RCC 7860 (cell line): ENCODE results near the gene F8A2.
"Not testable (repeated sequence)": the region's sequence is repeated elsewhere in the genome, so short reads cannot be mapped to it uniquely, and the experiment has no call there.

Experiments
- DNase-seq: peaks from one replicate; pipeline ENCODE4 v3.0.0-alpha.2; 2015; ENCODE audit warnings: low spot score
- FAIRE-seq: peaks from 2 replicates; lab custom pipeline; 2012; peaks lifted over from hg19 to GRCh38; lab: Jason Lieb, UNC

The F8A2 gene

DNA sequence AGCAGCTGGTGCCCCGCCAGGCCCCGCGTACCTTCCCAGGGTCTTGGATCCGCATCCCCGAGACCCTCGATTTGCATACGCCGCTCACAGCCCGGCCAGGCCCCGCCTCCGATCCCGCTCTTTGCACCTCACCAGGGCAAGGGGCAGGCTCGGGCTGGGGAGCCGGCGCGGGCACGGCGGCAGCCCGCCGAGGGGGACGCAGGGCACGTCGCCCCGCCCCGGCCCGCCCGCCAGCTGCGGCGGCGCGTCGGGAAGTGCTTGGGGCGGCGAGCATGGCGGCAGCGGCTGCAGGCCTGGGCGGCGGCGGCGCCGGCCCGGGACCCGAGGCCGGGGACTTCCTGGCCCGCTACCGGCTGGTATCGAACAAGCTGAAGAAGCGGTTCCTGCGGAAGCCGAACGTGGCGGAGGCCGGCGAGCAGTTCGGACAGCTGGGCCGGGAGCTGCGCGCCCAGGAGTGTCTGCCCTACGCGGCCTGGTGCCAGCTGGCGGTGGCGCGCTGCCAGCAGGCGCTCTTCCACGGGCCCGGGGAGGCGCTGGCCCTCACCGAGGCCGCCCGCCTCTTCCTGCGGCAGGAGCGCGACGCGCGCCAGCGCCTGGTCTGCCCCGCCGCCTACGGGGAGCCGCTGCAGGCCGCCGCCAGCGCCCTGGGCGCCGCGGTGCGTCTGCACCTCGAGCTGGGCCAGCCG is at the start of gene F8A2:
Gene F8A2, plus strand, starts transcription at position 253 of the 686 bp plus-strand sequence. Its CDS starts 20 bp downstream, at position 273.
- not testable (repeated sequence) for DNase-seq, FAIRE-seq

DNA sequence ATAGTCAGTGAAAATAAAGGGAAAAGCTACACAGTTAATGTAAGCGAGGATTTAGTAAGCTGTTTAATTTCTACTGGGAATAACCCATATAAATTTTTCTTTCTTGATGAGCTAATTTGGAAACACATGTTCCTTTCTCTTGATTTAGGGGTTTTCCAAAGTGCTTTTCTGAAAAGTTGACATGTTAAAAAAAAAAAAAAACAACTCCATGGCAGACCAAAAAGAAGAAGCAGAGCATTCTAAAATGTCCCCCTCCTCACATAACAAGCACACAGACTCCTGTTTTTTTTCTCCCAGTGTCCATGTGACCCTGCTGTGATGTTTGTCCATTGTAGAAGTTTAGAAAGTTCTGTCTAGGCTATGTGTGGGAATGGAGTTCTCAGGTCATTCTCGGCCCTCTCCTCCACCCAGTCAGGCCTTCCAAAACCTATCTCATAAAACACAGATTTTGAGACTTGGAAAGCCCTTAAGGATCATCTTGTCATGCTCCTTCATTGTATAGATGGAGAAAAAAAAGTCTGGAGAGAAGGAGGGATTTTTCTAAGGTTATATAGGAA is 48.3 kb upstream of the F8A2 start:
- DNase-seq (no peak), FAIRE-seq (no peak)

DNA sequence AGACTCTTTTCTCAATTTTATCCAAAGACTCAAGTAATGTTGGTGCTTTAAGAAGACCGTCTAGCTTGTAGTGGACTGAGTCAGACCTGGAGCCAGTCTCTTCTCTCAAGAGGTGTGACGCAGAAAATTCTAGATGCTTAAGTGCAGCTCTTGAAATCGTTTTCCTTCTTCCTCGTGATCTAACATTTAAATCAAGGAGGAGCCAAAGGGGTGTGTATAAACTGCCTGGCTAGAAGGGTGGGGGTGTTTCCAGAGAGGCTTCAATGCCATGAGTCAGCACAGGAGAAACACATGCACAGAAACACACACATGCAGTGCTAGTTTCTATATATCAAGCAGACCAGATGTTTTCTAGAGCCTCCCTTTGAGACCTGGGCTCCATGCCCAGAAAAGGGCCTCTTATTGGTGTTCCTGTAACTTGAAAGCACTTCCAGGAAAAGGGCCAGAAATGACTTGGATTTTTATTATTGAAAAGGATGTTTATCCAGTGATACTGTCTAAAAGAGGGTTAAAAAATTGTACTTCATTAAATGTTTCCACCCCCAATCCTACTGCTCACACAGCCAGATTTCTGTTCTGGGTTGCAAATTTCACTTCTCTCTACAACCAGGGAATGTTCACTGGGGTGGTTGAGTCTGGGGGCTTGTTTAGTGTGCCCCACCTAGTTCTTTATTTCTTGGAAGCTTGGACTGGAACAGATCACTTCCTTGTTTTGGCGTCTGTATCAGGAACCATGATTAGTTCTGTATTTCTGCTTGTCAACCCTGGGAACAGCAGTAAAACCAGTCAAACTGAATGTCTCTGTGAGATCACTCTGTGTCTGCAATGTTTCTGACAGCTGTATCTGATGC is 47.2 kb upstream of the F8A2 start, which contains the start of gene CLIC2:
Gene CLIC2, minus strand, starts transcription at position 129 of the 851 bp plus-strand sequence. CDS start 187 bp downstream, outside the sequence.
- DNase-seq (no peak), FAIRE-seq (no peak)

DNA sequence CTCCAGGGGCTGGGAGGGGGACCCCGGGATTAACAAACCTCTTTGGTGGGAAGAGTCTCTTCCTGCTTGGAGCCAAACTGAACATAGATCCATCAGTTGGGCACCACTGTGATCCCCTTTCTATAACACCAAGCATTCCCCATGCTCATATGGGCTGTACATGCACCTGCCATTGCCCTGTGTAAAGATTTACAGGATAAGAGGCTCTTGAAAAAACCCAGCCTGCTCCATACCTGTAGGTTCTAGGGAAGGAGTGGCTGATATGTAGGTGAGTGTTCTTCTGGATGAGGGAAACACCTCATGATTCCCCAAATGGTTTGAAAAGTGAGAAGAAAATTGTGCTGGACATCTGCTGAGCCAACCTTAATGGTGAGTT is 46.6 kb upstream of the F8A2 start:
- FAIRE-seq, DNase-seq: not testable (repeated sequence)

DNA sequence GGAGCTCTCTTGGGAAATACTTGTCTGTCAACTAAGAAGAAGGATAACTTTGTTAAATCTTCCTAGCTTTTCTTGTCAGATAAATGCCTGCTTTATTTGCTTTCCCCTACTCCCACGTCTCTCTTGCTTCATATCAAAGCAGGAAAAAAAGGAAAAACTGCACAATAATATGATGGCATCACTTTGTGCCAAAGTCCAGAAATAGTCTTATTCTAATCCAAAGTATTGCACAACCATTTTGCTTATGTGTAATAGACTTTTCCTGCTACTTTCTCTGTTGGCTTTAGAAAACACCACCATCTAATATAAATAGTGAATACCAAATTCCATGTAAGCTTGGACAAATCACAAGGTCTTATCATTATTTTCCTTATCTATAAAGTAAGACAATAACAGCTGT is 36.2 kb upstream of the F8A2 start:
- DNase-seq, FAIRE-seq: not testable (repeated sequence)

DNA sequence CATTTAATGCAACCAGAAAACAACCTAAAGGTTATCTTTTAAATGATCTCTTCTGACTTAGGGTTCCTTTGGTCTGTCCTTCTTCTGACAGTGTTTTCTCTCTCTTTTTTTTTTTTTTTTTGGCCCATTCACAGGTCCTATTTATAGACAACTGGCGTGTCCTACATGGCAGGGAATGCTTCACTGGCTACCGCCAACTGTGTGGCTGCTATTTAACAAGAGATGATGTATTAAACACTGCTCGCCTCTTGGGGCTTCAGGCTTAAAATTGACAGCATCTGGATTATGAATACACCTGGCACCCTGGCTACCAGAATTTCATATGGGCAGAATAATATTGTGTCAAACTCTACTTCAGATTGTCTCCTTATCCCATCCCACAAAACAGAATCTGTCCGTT is 32.4 kb upstream of the F8A2 start:
- not testable (repeated sequence) for DNase-seq, FAIRE-seq

DNA sequence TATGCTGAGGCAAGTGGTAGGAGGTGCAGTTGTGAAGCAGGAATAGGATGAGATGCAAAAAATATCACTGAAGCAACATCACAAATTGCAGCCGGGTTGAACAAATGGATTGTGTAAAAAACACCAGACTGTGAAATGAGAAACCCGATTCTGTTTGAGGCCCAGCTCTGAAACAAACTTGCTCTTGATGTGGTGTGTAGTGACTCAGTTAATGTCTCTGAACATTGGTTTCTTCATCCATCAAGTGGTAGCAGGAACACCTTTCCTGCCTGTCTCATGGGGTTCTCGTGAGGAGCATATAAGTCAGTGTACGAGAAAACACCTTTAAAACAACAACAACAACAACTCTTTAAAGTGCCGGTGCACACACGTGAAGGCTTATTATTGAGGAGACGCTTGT is 18.2 kb upstream of the F8A2 start:
- FAIRE-seq, DNase-seq: not testable (repeated sequence)

DNA sequence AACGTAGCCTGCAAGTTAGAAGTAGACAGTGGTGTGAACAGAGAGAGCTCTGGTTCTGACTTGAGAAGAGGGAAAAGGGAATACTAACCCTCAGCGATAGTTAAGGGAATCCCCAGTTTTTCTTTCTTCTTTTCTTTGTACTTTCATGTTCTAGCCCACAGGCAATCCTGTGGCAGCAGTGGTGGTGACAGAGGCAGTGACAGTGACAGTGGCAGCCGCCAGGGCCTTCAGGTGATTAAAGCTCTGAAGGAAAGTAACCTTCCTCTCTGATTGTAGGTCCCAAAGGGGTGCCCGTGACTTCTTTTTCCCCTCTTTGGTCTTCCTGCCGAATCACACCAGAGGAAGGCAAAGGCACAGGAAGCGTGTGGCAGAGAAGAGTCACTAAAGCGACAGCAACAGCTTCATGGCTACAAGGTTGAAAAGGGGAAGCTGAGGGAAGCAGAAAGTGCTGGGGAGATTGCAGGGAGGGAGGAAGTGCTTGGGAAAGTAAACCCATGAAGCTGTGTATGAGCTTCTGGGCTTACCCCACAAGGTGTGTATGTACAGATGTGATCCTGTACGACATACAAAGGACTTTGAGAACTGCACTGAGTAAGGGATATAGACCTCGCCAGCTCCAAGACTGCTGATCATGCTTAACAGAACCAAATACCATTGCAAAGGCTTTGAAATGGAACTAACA is 8.0 kb upstream of the F8A2 start:
- not testable (repeated sequence) for FAIRE-seq, DNase-seq

DNA sequence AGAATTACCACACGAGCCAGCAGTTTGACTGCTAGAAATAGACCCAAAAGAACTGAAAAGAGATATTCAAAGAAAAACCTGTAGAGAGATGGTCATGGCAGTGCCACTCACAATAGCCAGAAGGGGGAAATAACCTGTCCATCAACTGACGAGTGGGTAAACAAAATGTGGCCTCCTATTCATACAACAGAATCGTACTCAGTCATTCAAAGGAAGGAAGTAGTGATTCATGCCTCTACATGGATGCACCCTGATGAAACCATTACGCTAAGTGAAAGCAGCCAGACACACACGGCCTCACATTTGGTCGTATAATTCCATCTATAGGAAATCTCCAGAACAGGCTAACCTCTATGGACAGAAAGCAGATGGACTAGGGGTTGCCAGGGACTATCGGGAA is 2.1 kb upstream of the F8A2 start:
- not testable (repeated sequence) for FAIRE-seq, DNase-seq

DNA sequence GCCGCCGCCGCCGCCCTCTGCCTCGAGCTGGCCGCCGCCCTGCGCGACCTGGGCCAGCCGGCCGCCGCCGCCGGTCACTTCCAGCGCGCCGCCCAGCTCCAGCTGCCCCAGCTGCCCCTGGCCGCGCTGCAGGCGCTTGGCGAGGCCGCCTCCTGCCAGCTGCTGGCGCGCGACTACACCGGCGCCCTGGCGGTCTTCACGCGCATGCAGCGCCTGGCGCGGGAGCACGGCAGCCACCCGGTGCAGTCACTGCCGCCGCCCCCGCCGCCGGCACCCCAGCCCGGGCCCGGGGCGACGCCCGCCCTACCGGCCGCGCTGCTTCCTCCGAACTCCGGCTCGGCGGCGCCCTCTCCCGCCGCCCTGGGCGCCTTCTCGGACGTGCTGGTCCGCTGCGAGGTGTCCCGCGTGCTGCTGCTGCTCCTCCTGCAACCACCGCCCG is 653 bp downstream of the F8A2 start:
- DNase-seq, FAIRE-seq: not testable (repeated sequence)

DNA sequence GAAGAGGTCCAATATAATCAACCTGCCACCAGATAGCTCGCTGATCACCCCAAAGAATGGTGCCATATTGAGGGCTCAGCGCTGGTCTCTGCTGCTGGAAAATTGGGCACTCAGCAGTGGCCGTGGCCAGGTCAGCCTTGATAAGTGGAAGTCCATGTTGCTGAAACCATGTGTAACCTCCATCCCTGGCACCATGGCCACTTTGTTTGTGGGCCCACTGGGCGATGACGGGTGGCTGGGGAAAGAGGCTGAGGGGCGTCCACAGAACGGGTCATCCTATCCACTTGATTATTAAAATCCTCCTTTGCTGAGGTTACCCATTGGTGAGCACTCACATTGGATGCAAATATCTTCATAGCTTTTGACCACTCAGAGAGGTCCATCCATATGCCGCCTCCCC is 7.7 kb downstream of the F8A2 start:
- FAIRE-seq (no peak), DNase-seq (no peak)

DNA sequence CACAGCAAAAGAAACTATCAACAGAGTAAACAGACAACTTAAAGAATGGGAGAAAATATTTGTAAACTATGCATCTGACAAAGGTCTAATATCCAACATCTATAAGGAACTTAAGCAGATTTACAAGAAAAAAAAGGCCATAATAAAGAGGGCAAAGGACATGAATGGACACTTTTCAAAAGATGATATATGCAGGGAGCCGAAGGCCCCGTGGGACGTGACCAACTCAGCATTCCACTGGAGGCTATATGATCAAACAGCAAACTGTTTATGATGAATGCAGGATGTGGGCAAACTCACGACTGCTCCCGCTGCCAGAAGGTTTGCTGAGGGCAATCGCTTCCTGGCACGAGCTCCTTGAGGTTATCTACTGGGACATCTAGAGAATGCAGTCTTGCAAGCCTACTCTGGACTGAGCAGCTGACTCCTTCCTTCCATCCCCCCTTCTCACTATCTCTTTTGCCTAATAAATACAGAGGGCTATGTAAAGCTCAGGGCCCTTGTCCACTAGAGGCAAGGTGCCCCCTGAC is 12.9 kb downstream of the F8A2 start:
- not testable (repeated sequence) for DNase-seq, FAIRE-seq

DNA sequence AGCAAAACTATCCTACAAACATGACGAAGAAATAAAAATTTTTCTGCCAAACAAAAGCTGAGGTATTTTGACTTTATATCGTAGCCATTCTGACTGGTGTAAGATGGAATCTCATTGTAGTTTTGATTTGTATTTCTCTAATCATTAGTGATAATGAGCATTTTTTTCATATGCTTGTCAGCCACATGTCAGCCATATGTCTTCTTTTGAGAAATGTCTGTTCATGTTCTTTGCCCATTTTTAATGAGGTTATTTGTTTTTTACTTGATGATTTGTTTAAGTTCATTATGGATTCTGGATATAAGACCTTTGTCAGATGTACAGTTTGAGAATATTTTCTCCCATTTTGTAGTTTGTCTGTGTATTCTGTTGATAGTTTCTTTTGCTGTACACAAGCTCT is 24.5 kb downstream of the F8A2 start:
- DNase-seq (no peak), FAIRE-seq (no peak)

DNA sequence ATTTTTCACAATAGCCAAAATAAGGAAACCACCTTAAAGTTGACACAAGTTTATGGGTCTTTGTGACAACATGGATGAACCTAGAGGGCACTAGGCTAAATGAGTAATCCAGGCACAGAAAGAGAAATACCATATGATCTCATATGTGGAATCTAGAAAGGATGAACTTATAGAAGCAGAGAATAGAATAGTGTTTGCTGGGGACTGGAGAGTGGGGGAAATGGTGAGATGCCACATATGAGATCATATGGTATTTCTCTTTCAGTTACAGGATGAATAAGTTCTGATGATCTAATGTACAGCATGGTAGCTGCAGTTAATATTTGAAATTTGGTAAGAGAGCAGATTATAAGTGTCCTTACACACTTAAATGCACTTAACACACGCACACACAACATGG is 35.9 kb downstream of the F8A2 start:
- no peak for FAIRE-seq
- DNase-seq = no peak
